ENCODE results near the gene PLPPR5. TPM values are rescaled to one million over a fixed set of nuclear protein-coding genes. Genes with fewer than 3 reads are reported as not detected.
"Not testable (repeated sequence)": the region's sequence is repeated elsewhere in the genome, so short reads cannot be mapped to it uniquely, and the experiment has no call there.

PLPPR5 gene
- total and polyA plus RNA-seq, 2 of the 4 experiments (the other 2 are of a cell fraction), result under 0.01 to 0.05 TPM

GRCh38 chr1:99049745-99050144 is 45.1 kb upstream of the PLPPR5 start:
- Histone ChIP-seq H3K4me2 (ENCODE audit: low read depth, low read length) (no peak overlapping the region), H2AK9ac (replicated peaks; ENCODE audit: low read depth, low read length, poor library complexity) (no peak overlapping the region), H2BK5ac (ENCODE audit: low read depth, low read length, poor library complexity, severe bottlenecking) (no peak overlapping the region), H4K20me1 (ENCODE audit: insufficient read depth, low read length) (no peaks in the 10 kb centered on the region), H3K4me1 (ENCODE audit: control insufficient read depth, insufficient read depth, low read length) (no peaks in the 10 kb centered on the region), H4K5ac (ENCODE audit: low read depth, low read length) (no peak overlapping the region), H2AK5ac (ENCODE audit: low read depth, low read length) (no peak overlapping the region), H2BK15ac (ENCODE audit: low read depth, low read length) (no peak overlapping the region), H3K23ac (ENCODE audit: low read depth, low read length) (no peak overlapping the region), H2BK120ac (ENCODE audit: low read depth, low read length) (no peak overlapping the region), H3K9me3 (ENCODE audit: control insufficient read depth, insufficient read depth, low read length) (no peaks in the 10 kb centered on the region), H3K14ac (replicated peaks; ENCODE audit: low read depth, low read length) (no peak overlapping the region), H3K56ac (ENCODE audit: extremely low read depth, insufficient read depth, low read length) (no peak overlapping the region), H3K27ac (ENCODE audit: insufficient read depth, low read length) (no peak overlapping the region), H4K91ac (ENCODE audit: insufficient read depth, low read depth, low read length) (no peak overlapping the region), H3K18ac (ENCODE audit: low read depth, low read length) (no peak overlapping the region), H3K79me1 (ENCODE audit: low read depth in 1 of 2, low read length in 2 of 2) (no peaks in the 10 kb centered on the region), H4K8ac (ENCODE audit: low read depth in 2 of 2, low read length in 2 of 2) (no peak overlapping the region), H3K4me3 (ENCODE audit: insufficient read depth, low read depth, low read length) (no peak overlapping the region), H2AFZ (replicated peaks; ENCODE audit: low read length, poor library complexity) (no peak overlapping the region), H3K36me3 (ENCODE audit: control insufficient read depth, insufficient read depth, low read length) (no peaks in the 10 kb centered on the region), H3K4ac (ENCODE audit: low read depth, low read length) (no peak overlapping the region), H2BK20ac (ENCODE audit: low read depth, low read length) (no peak overlapping the region), H3K9me1 (ENCODE audit: insufficient read depth, low read length) (no peaks in the 10 kb centered on the region), H3K9ac (ENCODE audit: low read depth, low read length) (no peak overlapping the region), H3K27me3 (ENCODE audit: control insufficient read depth, insufficient read depth, low read length) (no peaks in the 10 kb centered on the region)
- in situ Hi-C loops (cut with MboI; ENCODE audit: low sequenced_read_pairs) (no loop called here), intact Hi-C loops (cut with micrococcal nuclease) (no loop called here), dilution Hi-C loops (cut with HindIII; ENCODE audit: low sequenced_read_pairs, unreplicated experiment) (no loop called here)
- WGBS, 2 experiments (ENCODE audit: extremely low coverage in 2 of 2, insufficient read length in 1 of 2), result 10% methylated on average over 2 of the region's 3 CpGs; no CpG with 5 or more reads in 1 of the 2 experiments
- ChIA-PET CTCF (no interaction called here), POLR2A (ENCODE audit: unreplicated experiment) (no interaction called here)
- TF ChIP-seq RAD21 (IDR thresholded peaks at IDR 0.05; ENCODE audit: low read length), result no peak
- no peak for TF ChIP-seq CEBPB (IDR thresholded peaks at IDR 0.05; ENCODE audit: low read depth, low read length)
- DNase-seq (no peak), ATAC-seq (ENCODE audit: low read depth) (no peak)
- BruUV-seq (replicated peaks), result no TSS peak

- H4K8ac ChIP-seq (ENCODE audit: low read depth in 2 of 2, low read length in 2 of 2); DNase-seq; H4K20me1 ChIP-seq (ENCODE audit: insufficient read depth, low read length); H2AK9ac ChIP-seq (replicated peaks; ENCODE audit: low read depth, low read length, poor library complexity); H4K91ac ChIP-seq (ENCODE audit: insufficient read depth, low read depth, low read length); H2AK5ac ChIP-seq (ENCODE audit: low read depth, low read length); CTCF ChIA-PET; BruUV-seq (replicated peaks); H3K4ac ChIP-seq (ENCODE audit: low read depth, low read length); H3K9me3 ChIP-seq (ENCODE audit: control insufficient read depth, insufficient read depth, low read length); H3K4me1 ChIP-seq (ENCODE audit: control insufficient read depth, insufficient read depth, low read length); H3K27ac ChIP-seq (ENCODE audit: insufficient read depth, low read length); dilution Hi-C loops (cut with HindIII; ENCODE audit: low sequenced_read_pairs, unreplicated experiment); H3K79me1 ChIP-seq (ENCODE audit: low read depth in 1 of 2, low read length in 2 of 2); H3K14ac ChIP-seq (replicated peaks; ENCODE audit: low read depth, low read length); POLR2A ChIA-PET (ENCODE audit: unreplicated experiment); H3K23ac ChIP-seq (ENCODE audit: low read depth, low read length); H3K9me1 ChIP-seq (ENCODE audit: insufficient read depth, low read length); H3K27me3 ChIP-seq (ENCODE audit: control insufficient read depth, insufficient read depth, low read length); H3K4me2 ChIP-seq (ENCODE audit: low read depth, low read length); H2BK15ac ChIP-seq (ENCODE audit: low read depth, low read length); H2AFZ ChIP-seq (replicated peaks; ENCODE audit: low read length, poor library complexity); H3K4me3 ChIP-seq (ENCODE audit: insufficient read depth, low read depth, low read length); H3K18ac ChIP-seq (ENCODE audit: low read depth, low read length); H2BK120ac ChIP-seq (ENCODE audit: low read depth, low read length); ATAC-seq (ENCODE audit: low read depth); intact Hi-C loops (cut with micrococcal nuclease); H2BK5ac ChIP-seq (ENCODE audit: low read depth, low read length, poor library complexity, severe bottlenecking); H3K56ac ChIP-seq (ENCODE audit: extremely low read depth, insufficient read depth, low read length); in situ Hi-C loops (cut with MboI; ENCODE audit: low sequenced_read_pairs); H4K5ac ChIP-seq (ENCODE audit: low read depth, low read length); H3K36me3 ChIP-seq (ENCODE audit: control insufficient read depth, insufficient read depth, low read length); H3K9ac ChIP-seq (ENCODE audit: low read depth, low read length); H2BK20ac ChIP-seq (ENCODE audit: low read depth, low read length): not testable (repeated sequence)
- WGBS, 2 experiments (ENCODE audit: extremely low coverage in 2 of 2, insufficient read length in 1 of 2), result 0% methylated on average over 1 of the region's 5 CpGs; no CpG with 5 or more reads in 1 of the 2 experiments
These were observed 32.1 kb upstream of the PLPPR5 start for GRCh38 chr1:99036746-99037145.
